ENCODE data around the gene SCAF1.
A peak's percentile ranks its signal among the peaks of the same experiment; 100 is the strongest.

SCAF1 gene

DNA sequence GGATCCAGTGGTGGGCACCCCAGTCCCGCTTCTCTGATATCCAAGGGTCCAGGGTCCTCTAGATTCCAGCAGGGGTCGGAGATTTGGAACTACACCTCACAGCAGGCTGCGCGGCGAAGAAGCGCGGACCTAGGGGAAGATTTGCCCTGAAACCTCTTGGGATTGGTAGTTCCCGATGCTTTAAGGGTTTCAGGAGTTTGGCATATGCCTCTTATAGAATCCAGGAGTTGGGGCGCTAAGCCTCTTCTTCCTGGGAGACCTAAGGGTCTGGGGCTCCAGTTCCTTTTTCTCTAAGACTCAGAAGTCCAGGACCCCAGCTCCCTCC, 24.1 kb downstream of the SCAF1 start:
- TF ChIP-seq, protein P1, sequence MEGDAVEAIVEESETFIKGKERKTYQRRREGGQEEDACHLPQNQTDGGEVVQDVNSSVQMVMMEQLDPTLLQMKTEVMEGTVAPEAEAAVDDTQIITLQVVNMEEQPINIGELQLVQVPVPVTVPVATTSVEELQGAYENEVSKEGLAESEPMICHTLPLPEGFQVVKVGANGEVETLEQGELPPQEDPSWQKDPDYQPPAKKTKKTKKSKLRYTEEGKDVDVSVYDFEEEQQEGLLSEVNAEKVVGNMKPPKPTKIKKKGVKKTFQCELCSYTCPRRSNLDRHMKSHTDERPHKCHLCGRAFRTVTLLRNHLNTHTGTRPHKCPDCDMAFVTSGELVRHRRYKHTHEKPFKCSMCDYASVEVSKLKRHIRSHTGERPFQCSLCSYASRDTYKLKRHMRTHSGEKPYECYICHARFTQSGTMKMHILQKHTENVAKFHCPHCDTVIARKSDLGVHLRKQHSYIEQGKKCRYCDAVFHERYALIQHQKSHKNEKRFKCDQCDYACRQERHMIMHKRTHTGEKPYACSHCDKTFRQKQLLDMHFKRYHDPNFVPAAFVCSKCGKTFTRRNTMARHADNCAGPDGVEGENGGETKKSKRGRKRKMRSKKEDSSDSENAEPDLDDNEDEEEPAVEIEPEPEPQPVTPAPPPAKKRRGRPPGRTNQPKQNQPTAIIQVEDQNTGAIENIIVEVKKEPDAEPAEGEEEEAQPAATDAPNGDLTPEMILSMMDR (IDR thresholded peaks at IDR 0.05; ENCODE audit: insufficient read depth, low read length, missing control alignments): no peak
- DNase-seq (ENCODE audit: low read depth, low spot score): no peak
- ChIA-PET CTCF (interaction anchor here (0.9 to 5.3 kb wide), 4 partner anchors 8 to 163 kb away, joined by 3 to 48 read pairs (median 5); no protein-coding TSS in a partner anchor), POLR2A (interaction anchor here (2.0 kb wide), 2 partner anchors 10 to 76 kb away, joined by 13 to 17 read pairs; partner anchors contain the start of gene PRMT1)
- H3K4me3 ChIP-seq (ENCODE audit: low read depth, low read length): peak overlapping the region; percentile 68

- ChIA-PET POLR2A (no interaction called here), CTCF (interaction anchor here (0.9 to 2.0 kb wide), 3 partner anchors 9 to 98 kb away, joined by 5 read pairs; no protein-coding TSS in a partner anchor)
- H3K4me3 ChIP-seq (ENCODE audit: low read depth, low read length): no peak overlapping the region
- TF ChIP-seq, protein P1 (IDR thresholded peaks at IDR 0.05; ENCODE audit: insufficient read depth, low read length, missing control alignments): no peak
- no peak for DNase-seq (ENCODE audit: low read depth, low spot score)
Observed at GRCh38 chr19:49667473-49667872, 25.5 kb downstream of the SCAF1 start.

GRCh38 chr19:49669516-49669915, 27.5 kb downstream of the SCAF1 start:
- ChIA-PET POLR2A (no interaction called here), CTCF (interaction anchor here (1.7 to 4.7 kb wide), 2 partner anchors 12 to 17 kb away, joined by 4 to 24 read pairs; no protein-coding TSS in a partner anchor)
- TF ChIP-seq, protein P1 (IDR thresholded peaks at IDR 0.05; ENCODE audit: insufficient read depth, low read length, missing control alignments): no peak
- no peak overlapping the region for H3K4me3 ChIP-seq (ENCODE audit: low read depth, low read length)
- no peak for DNase-seq (ENCODE audit: low read depth, low spot score)

DNA sequence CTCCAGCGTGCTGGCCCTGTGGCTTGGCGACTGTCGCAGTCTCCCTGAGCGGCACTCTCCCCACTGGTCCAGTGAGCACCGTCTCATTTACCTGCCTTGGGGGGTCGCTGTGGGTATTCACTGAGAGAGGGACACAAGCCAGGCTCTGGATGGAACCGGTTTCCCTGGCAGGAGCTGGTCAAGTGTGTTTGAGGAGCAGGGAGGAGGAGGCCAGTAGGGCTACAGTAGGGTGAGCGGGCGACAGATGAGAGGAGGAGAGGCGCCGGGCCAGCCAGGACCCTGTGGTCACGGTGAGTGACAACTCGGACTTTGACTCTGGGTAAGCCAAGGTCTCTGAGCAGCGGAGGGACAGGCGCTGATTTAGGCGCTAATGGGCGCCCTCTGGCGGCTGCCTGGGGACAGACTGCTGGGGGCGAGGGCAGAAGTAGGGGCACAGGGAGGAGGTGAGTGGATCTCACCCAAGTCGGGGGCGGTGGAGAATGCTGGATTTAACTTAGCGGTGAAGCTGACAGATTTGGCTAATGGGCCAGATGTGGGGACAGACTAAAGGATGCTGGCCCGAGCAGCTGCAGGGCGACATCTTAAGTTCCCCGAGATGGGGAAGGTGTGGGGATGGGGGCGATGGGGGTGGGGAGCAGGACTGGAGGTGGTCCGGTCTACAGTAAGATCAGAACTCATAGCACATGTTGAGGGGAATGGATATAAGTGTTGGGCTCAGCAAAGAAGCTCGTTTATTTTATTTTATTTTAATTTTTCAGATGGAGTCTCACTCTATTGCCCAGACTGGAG, 30.3 kb downstream of the SCAF1 start:
- CTCF ChIA-PET: interaction anchor here (0.6 to 6.1 kb wide), 34 partner anchors 9 to 199 kb away, joined by 3 to 53 read pairs (median 4); partner anchors contain the start of genes BCL2L12, CPT1C, FLT3LG and IRF3
- no peak overlapping the region for H3K4me3 ChIP-seq (ENCODE audit: low read depth, low read length)
- TF ChIP-seq, protein P1 (IDR thresholded peaks at IDR 0.05; ENCODE audit: insufficient read depth, low read length, missing control alignments): peak; percentile 92
- POLR2A ChIA-PET: interaction anchor here (0.5 to 0.6 kb wide), 2 partner anchors 14 to 159 kb away, joined by 3 read pairs; no protein-coding TSS in a partner anchor
- no peak for DNase-seq (ENCODE audit: low read depth, low spot score)

DNA sequence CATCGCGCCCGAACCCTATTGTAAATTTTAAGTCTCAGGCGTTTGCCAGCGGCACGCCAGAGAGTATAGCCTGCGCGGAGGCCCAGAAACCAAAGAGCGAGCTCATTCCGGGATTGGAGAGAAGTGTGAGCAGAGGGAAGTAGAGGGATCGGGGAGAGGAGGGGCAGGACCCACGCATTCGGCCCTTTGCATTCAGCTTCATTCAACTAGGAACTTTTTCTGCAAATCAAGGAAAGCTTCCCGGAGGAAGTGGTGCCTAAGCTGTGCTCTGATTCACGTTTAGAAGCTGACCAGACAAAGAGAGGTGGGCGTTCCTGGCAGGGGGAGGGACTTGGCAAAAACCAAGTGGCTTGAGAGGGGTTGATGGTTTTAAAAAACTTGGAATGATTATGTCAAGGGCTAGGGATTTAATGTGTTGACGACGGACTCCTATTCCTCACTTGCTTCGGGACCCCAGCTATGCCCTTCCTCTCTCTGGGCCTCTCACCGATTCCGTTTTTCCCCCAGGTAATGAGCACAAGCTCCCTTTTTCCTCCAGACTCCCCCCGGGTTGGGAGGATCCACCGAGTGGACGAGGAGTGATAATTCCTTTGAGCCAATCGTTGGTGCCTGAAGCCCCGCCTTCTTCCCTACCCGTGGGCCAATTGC, 34.3 kb downstream of the SCAF1 start:
- CTCF ChIA-PET: interaction anchor here (1.0 to 6.1 kb wide), 10 partner anchors 9 to 173 kb away, joined by 3 to 53 read pairs (median 20); partner anchors contain the start of genes ADM5, BCL2L12, CPT1C and IRF3
- H3K4me3 ChIP-seq (ENCODE audit: low read depth, low read length): peak overlapping the region; percentile 60

More for the DNA sequence above, 34.3 kb downstream of the SCAF1 start:
- peak; percentile 80 for DNase-seq (ENCODE audit: low read depth, low spot score)
- TF ChIP-seq, protein P1 (IDR thresholded peaks at IDR 0.05; ENCODE audit: insufficient read depth, low read length, missing control alignments): no peak
- POLR2A ChIA-PET: interaction anchor here (0.8 to 4.2 kb wide), 7 partner anchors 11 to 191 kb away, joined by 3 to 23 read pairs (median 4); partner anchors contain the start of genes BCL2L12, IRF3, NOSIP and PNKP

Measured in AG04449 (cell line).